ENCODE results near the gene OTOP1. TPM values are rescaled to one million over a fixed set of nuclear protein-coding genes. Genes with fewer than 3 reads are reported as not detected.

Gene OTOP1
- not detected in 2 replicates for total RNA-seq

GRCh38 chr4:4226606-4227438 is at the start of gene OTOP1:
OTOP1 (minus strand) TSS chr4:4226929; CDS start chr4:4226864, 65 bp downstream.

GRCh38 chr4:4248029-4248884 is 21.5 kb upstream of the OTOP1 start, which contains the start of gene TMEM128:
TMEM128 (minus strand) TSS chr4:4248223; CDS start chr4:4248202, 21 bp downstream.

Other genes starting within 250 kb of the OTOP1 start
- 15.2 and 18.4 TPM in 2 replicates for gene TMEM128, start 21.3 kb upstream of the OTOP1 start, total RNA-seq
- gene LYAR, start 63.2 kb upstream of the OTOP1 start, total RNA-seq: 10.7 and 11.1 TPM in 2 replicates
- gene ZBTB49, start 63.3 kb upstream of the OTOP1 start, total RNA-seq: 2.7 and 5.1 TPM in 2 replicates
- 5.9 and 6.4 TPM in 2 replicates for gene NSG1, start 160.2 kb upstream of the OTOP1 start, total RNA-seq